Nephron progenitor cell (in vitro differentiated cells): ENCODE data around the gene BOD1.

ENCODE experiments used
- DNase-seq: peaks from one replicate; pipeline ENCODE4 v3.0.0; 2021
- H3K27ac Mint-ChIP-seq: 2 replicates; pipeline ENCODE4 v1.8.0; 2021; ENCODE audit warnings: mild to moderate bottlenecking, moderate library complexity, mixed read lengths
- H3K27me3 Mint-ChIP-seq: 2 replicates; pipeline ENCODE4 v1.8.0; 2021; ENCODE audit warnings: mild to moderate bottlenecking, low read depth, mixed read lengths; ENCODE audit not compliant: poor library complexity
- H3K36me3 Mint-ChIP-seq: 2 replicates; pipeline ENCODE4 v1.8.0; 2021; ENCODE audit warnings: low read depth, mixed read lengths
- H3K4me1 Mint-ChIP-seq: 2 replicates; pipeline ENCODE4 v1.8.0; 2021; ENCODE audit warnings: mixed read lengths
- H3K4me3 Mint-ChIP-seq: 2 replicates; pipeline ENCODE4 v1.8.0; 2021; ENCODE audit warnings: mild to moderate bottlenecking, moderate library complexity, mixed read lengths
- H3K9me3 Mint-ChIP-seq: 2 replicates; pipeline ENCODE4 v1.8.0; 2021; ENCODE audit warnings: mild to moderate bottlenecking, moderate library complexity, mixed read lengths
- CTCF ChIP-seq: fragments of 200-600 bp; sonication (generic); IDR thresholded peaks from 2 replicates; pipeline ENCODE4 v1.5.0; 2021; ENCODE audit warnings: antibody characterized with exemption

BOD1 gene

GRCh38 chr5:173582216-173583111 is 34.0 kb downstream of the BOD1 start:
- DNase-seq = no peak
- no peak for TF ChIP-seq CTCF
- no peak overlapping the region for H3K27ac Mint-ChIP-seq
- H3K27me3 Mint-ChIP-seq = peaks cover 8% of the 10 kb centered on the region
- peaks cover 20% of the 10 kb centered on the region for H3K4me1 Mint-ChIP-seq
- no peak overlapping the region for H3K4me3 Mint-ChIP-seq
- peaks cover 55% of the 10 kb centered on the region for H3K9me3 Mint-ChIP-seq
- H3K36me3 Mint-ChIP-seq = peaks cover 27% of the 10 kb centered on the region

GRCh38 chr5:173581408-173582215 is 34.8 kb downstream of the BOD1 start:
- peaks cover 8% of the 10 kb centered on the region for H3K27me3 Mint-ChIP-seq
- peaks cover 46% of the 10 kb centered on the region for H3K9me3 Mint-ChIP-seq
- H3K36me3 Mint-ChIP-seq = peaks cover 23% of the 10 kb centered on the region
- H3K4me1 Mint-ChIP-seq = peaks cover 23% of the 10 kb centered on the region
- peak; percentile 85 for DNase-seq
- TF ChIP-seq CTCF = peak; percentile 85
- no peak overlapping the region for H3K4me3 Mint-ChIP-seq
- H3K27ac Mint-ChIP-seq = no peak overlapping the region

GRCh38 chr5:173578947-173579615 is 37.4 kb downstream of the BOD1 start:
- Mint-ChIP-seq H3K4me3 (no peak overlapping the region), H3K36me3 (peaks cover 10% of the 10 kb centered on the region), H3K27ac (no peak overlapping the region), H3K9me3 (peaks cover 21% of the 10 kb centered on the region), H3K4me1 (peaks cover 44% of the 10 kb centered on the region), H3K27me3 (peaks cover 6% of the 10 kb centered on the region)
- DNase-seq = no peak
- TF ChIP-seq CTCF = no peak

- H3K27me3 Mint-ChIP-seq = peaks cover 6% of the 10 kb centered on the region
- H3K9me3 Mint-ChIP-seq = peaks cover 19% of the 10 kb centered on the region
- TF ChIP-seq CTCF = no peak
- H3K27ac Mint-ChIP-seq = no peak overlapping the region
- H3K4me1 Mint-ChIP-seq = peaks cover 41% of the 10 kb centered on the region
- peaks cover 8% of the 10 kb centered on the region for H3K36me3 Mint-ChIP-seq
- no peak overlapping the region for H3K4me3 Mint-ChIP-seq
- DNase-seq = no peak
These were observed 38.6 kb downstream of the BOD1 start for GRCh38 chr5:173577817-173578216.

GRCh38 chr5:173577166-173577565 is 39.3 kb downstream of the BOD1 start:
- Mint-ChIP-seq H3K4me1 (peaks cover 38% of the 10 kb centered on the region), H3K27ac (no peak overlapping the region), H3K4me3 (no peak overlapping the region), H3K9me3 (peaks cover 19% of the 10 kb centered on the region), H3K36me3 (peaks cover 8% of the 10 kb centered on the region), H3K27me3 (peaks cover 10% of the 10 kb centered on the region)
- TF ChIP-seq CTCF = no peak
- no peak for DNase-seq
